Testis (tissue), 3 donors: ENCODE measurements around the gene HP1BP3. TPM values are rescaled to one million over a fixed set of nuclear protein-coding genes. Genes with fewer than 3 reads are reported as not detected.

Source experiments
- DNase-seq: peaks from one replicate; pipeline ENCODE4 v3.0.0-alpha.2; 2019
- H3K27ac ChIP-seq, 2 donors: fragments of 200-600 bp; sonication (generic); one replicate each; pipeline ENCODE4 v1.5.1; 2019
- H3K27me3 ChIP-seq: fragments of 200-600 bp; sonication (generic); one replicate; pipeline ENCODE4 v1.5.1; 2019
- H3K36me3 ChIP-seq: fragments of 200-600 bp; sonication (generic); one replicate; pipeline ENCODE4 v1.5.1; 2017; ENCODE audit warnings: low read depth; ENCODE audit errors: missing control alignments
- H3K4me1 ChIP-seq: fragments of 200-600 bp; sonication (generic); one replicate; pipeline ENCODE4 v1.5.1; 2019
- H3K4me3 ChIP-seq, 2 donors: fragments of 200-600 bp; sonication (generic); one replicate each; pipeline ENCODE4 v1.5.1; 2017 to 2019
- H3K9me3 ChIP-seq: fragments of 200-600 bp; sonication (generic); one replicate; pipeline ENCODE4 v1.5.1; 2017
- POLR2A ChIP-seq: fragments of 450-650 bp; IDR thresholded peaks from one replicate; pipeline ENCODE4 v1.6.1; 2017; ENCODE audit warnings: antibody characterized with exemption, mild to moderate bottlenecking, moderate library complexity
- WGBS, 2 donors: methylation state at CpG; one replicate each; pipeline ENCODE4 v1.1.5; 2018; 5-methylcytosine and 5-hydroxymethylcytosine counted together
- intact Hi-C: fragments of 100-400 bp; cut with DNase I; formaldehyde crosslinking; loops from one replicate; pipeline ENCODE4 v1.15.1; 2023; ENCODE audit warnings: low total_unique reads
- polyA plus RNA-seq: library from polyadenylated mRNA; stranded (reverse); fragments of 350-450 nt; fragmentation: Illumina TruSeq; extraction: RNeasy Lipid Tissue Mini Kit (QIAGEN cat#74804); gene quantifications from one replicate; pipeline ENCODE4 v1.2.3, GENCODE V29; 2014; ENCODE audit warnings: low read depth, low replicate concordance; ENCODE audit not compliant: insufficient read depth
- total RNA-seq, 2 donors: library from RNA; depleted of rRNA; stranded (reverse); fragments of >200 nt; gene quantifications; one replicate each; pipeline ENCODE4 v1.2.3, GENCODE V29; 2016
- TF ChIP-seq, protein P1 (sequence below), 3 experiments: fragments of 450-650 bp in 2 of 3; fragments of 200-600 bp in 1 of 3; sonication (generic) in 1 of 3; IDR thresholded peaks; one replicate each; pipeline ENCODE4 v1.5.1; 2016 to 2019; ENCODE audit warnings: antibody characterized with exemption in 3 of 3, mild to moderate bottlenecking in 2 of 3, moderate library complexity in 1 of 3

HP1BP3 gene
- total and polyA plus RNA-seq, 3 donors from 2014 or later: 165 to 401 (median 347) TPM

DNA sequence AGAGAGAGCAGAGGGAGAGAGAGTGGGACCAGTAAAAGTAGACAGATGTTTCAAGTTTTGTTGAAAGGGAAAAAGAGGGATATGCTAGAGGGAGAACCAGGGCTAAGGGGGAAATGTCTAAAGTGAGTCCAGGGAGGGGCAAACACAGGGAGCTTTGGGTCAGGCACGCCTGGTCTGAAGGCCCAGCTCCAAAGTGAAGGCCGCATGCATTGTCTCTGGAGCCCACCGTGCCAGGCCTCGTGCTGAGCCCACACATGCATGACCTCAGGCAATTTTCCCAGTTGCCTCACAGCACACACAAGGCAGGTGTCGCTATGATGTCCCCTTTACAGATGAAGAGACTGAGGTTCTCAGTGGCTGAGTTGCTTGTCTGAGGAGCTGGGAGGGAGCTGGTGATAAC lies 85.3 kb downstream of the HP1BP3 start:
- peaks cover 5% of the 10 kb centered on the region for H3K4me1 ChIP-seq
- 91 to 98% methylated on average over 5 of the region's 5 CpGs for whole genome bisulfite sequencing, 2 donors
- no peaks in the 10 kb centered on the region for H3K27me3 ChIP-seq
- intact Hi-C loops: no loop called here
- no peaks in the 10 kb centered on the region for H3K9me3 ChIP-seq
- TF ChIP-seq POLR2A: no peak
- TF ChIP-seq, protein P1, sequence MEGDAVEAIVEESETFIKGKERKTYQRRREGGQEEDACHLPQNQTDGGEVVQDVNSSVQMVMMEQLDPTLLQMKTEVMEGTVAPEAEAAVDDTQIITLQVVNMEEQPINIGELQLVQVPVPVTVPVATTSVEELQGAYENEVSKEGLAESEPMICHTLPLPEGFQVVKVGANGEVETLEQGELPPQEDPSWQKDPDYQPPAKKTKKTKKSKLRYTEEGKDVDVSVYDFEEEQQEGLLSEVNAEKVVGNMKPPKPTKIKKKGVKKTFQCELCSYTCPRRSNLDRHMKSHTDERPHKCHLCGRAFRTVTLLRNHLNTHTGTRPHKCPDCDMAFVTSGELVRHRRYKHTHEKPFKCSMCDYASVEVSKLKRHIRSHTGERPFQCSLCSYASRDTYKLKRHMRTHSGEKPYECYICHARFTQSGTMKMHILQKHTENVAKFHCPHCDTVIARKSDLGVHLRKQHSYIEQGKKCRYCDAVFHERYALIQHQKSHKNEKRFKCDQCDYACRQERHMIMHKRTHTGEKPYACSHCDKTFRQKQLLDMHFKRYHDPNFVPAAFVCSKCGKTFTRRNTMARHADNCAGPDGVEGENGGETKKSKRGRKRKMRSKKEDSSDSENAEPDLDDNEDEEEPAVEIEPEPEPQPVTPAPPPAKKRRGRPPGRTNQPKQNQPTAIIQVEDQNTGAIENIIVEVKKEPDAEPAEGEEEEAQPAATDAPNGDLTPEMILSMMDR (IDR thresholded peaks at IDR 0.05): no peak
- no peaks in the 10 kb centered on the region for H3K36me3 ChIP-seq
- DNase-seq: no peak
- no peak overlapping the region for H3K27ac ChIP-seq
- no peak overlapping the region for H3K4me3 ChIP-seq

DNA sequence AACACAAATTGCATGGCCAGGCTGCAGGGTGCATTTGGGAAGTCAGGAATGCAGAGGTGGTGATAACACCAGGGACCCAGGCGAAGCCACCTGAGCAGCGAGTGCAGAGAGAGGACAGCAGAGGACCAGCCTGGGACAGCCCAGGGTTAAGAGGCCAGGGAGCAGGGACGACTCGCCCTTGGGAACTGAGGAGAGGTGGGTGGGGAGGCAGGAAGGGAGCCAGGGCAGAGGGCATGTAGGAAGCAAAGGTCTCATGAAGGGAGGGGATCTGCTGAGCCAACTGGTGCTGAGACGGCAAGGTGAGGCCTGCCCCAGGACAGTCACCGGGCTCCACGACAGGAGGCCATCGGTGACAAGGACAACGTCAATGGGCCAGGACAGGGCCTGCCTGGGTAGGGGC lies 85.7 kb downstream of the HP1BP3 start:
- Histone ChIP-seq H3K27ac (no peak overlapping the region), H3K4me1 (peaks cover 5% of the 10 kb centered on the region), H3K9me3 (no peaks in the 10 kb centered on the region), H3K36me3 (no peaks in the 10 kb centered on the region), H3K27me3 (no peaks in the 10 kb centered on the region), H3K4me3 (no peak overlapping the region)
- intact Hi-C loops: no loop called here
- no peak for TF ChIP-seq POLR2A
- TF ChIP-seq, protein P1 (IDR thresholded peaks at IDR 0.05): no peak
- no peak for DNase-seq
- 86 to 89% methylated on average over 9 of the region's 9 CpGs for WGBS, 2 donors

DNA sequence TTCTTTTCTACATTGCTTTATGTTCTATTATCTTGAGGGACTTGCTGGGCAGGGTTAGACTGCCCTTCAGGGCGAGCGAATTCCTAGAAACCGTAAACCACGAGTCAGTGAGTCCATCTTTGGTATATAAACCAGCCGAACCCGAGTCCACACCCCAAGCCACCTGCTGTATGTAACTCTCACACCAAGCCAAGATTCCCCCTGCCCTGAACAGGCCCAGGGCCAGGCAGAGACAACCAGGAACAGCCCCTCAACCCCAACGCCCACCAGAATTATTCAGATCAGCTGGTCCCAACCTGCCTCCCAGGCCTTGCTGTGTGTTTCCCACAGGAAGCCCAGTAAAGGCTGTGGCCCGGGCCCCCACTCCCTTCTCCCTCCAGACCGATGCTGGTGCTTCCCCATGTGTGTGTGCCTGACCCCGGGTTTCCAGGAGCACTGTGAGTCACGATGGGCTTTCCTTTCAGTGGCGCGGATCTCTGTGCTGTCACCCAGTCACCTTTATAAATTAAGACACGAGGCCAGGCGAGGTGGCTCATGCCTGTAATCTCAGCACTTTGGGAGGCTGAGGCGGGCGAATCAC lies 86.4 kb downstream of the HP1BP3 start:
- Histone ChIP-seq H3K27ac (no peak overlapping the region), H3K9me3 (no peaks in the 10 kb centered on the region), H3K4me1 (peaks cover 5% of the 10 kb centered on the region), H3K36me3 (no peaks in the 10 kb centered on the region), H3K4me3 (no peak overlapping the region), H3K27me3 (no peaks in the 10 kb centered on the region)
- whole genome bisulfite sequencing, 2 donors: 90 to 91% methylated on average over 17 of the region's 17 CpGs
- no peak for DNase-seq
- TF ChIP-seq, protein P1 (IDR thresholded peaks at IDR 0.05): no peak
- no peak for TF ChIP-seq POLR2A
- intact Hi-C loops: no loop called here

DNA sequence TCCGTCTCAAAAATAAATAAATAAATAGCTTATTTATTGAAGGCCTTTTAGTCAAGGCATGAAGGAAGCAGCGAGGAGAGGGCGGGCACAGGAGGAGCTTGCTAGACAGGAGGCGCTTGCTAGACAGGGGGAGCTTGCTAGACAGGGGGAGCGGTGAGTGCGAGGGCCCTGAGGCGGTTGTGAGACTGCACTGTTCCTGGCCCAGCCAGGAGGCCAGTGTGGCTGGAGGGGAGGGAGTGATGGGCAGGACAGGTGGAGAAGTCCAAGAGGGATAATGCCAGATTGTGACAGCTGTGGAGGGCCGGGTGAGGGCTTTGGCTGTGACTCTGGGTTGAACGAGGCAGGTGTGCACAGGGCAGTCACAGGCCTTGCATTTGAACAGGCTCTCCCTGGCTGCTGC lies 87.5 kb downstream of the HP1BP3 start:
- Histone ChIP-seq H3K27me3 (no peaks in the 10 kb centered on the region), H3K27ac (no peak overlapping the region), H3K36me3 (no peaks in the 10 kb centered on the region), H3K9me3 (no peaks in the 10 kb centered on the region), H3K4me3 (no peak overlapping the region), H3K4me1 (peaks cover 5% of the 10 kb centered on the region)
- intact Hi-C loops: loop anchor here (10.0 kb wide), 1 partner anchor 495 kb away; no protein-coding TSS in a partner anchor
- 88 to 90% methylated on average over 9 of the region's 9 CpGs for WGBS, 2 donors
- DNase-seq: no peak
- no peak for TF ChIP-seq POLR2A
- TF ChIP-seq, protein P1 (IDR thresholded peaks at IDR 0.05): no peak
